ENCODE measurements around the gene NEK1.
"Not testable (repeated sequence)": the region's sequence is repeated elsewhere in the genome, so short reads cannot be mapped to it uniquely, and the experiment has no call there.

NEK1 gene

GRCh38 chr4:169492436-169493163, 119.8 kb downstream of the NEK1 start:
- no peak for DNase-seq

- no peak for DNase-seq
These were observed 121.2 kb downstream of the NEK1 start for GRCh38 chr4:169491211-169491610.

GRCh38 chr4:169489306-169489705, 123.1 kb downstream of the NEK1 start:
- DNase-seq, result no peak

- peak; percentile 33 for DNase-seq
These were observed 126.3 kb downstream of the NEK1 start for GRCh38 chr4:169485791-169486742.

GRCh38 chr4:169485086-169485485, 127.3 kb downstream of the NEK1 start:
- DNase-seq, result no peak

- DNase-seq, result no peak
These were observed 127.9 kb downstream of the NEK1 start for GRCh38 chr4:169484485-169484884.

- DNase-seq, result no peak
These were observed 148.3 kb downstream of the NEK1 start for GRCh38 chr4:169464080-169464479.

- DNase-seq, result no peak
These were observed 152.3 kb downstream of the NEK1 start for GRCh38 chr4:169460081-169460480.

- no peak for DNase-seq
These were observed 153.8 kb downstream of the NEK1 start for GRCh38 chr4:169458575-169458974.

GRCh38 chr4:169452644-169453043, 159.7 kb downstream of the NEK1 start:
- DNase-seq, result not testable (repeated sequence)

- DNase-seq, result not testable (repeated sequence)
These were observed 163.4 kb downstream of the NEK1 start for GRCh38 chr4:169448935-169449334.

GRCh38 chr4:169446824-169447223, 165.6 kb downstream of the NEK1 start:
- DNase-seq, result no peak

GRCh38 chr4:169443748-169444147, 168.6 kb downstream of the NEK1 start:
- no peak for DNase-seq

GRCh38 chr4:169440446-169440845, 171.9 kb downstream of the NEK1 start:
- DNase-seq, result no peak

- no peak for DNase-seq
These were observed 173.1 kb downstream of the NEK1 start for GRCh38 chr4:169439244-169439643.

GRCh38 chr4:169438057-169438480, 174.3 kb downstream of the NEK1 start:
- no peak for DNase-seq

- no peak for DNase-seq
These were observed 174.9 kb downstream of the NEK1 start for GRCh38 chr4:169437299-169438047.

GRCh38 chr4:169436734-169437133, 175.6 kb downstream of the NEK1 start:
- DNase-seq, result no peak

GRCh38 chr4:169428376-169428775, 184.0 kb downstream of the NEK1 start:
- no peak for DNase-seq

GRCh38 chr4:169427727-169428126, 184.7 kb downstream of the NEK1 start:
- DNase-seq, result not testable (repeated sequence)

GRCh38 chr4:169420291-169420690, 192.1 kb downstream of the NEK1 start:
- no peak for DNase-seq

GRCh38 chr4:169418846-169419245, 193.5 kb downstream of the NEK1 start:
- DNase-seq, result no peak

- DNase-seq, result no peak
These were observed 194.6 kb downstream of the NEK1 start for GRCh38 chr4:169417629-169418282.
